Activated naive CD4-positive, alpha-beta T cell treated with anti-CD3 and anti-CD28 coated beads for 36 hours (primary cell): ENCODE results near the gene PLPPR2. TPM values are rescaled to one million over a fixed set of nuclear protein-coding genes. Genes with fewer than 3 reads are reported as not detected.

Source experiments
- total RNA-seq, 2 experiments: library from RNA; stranded (reverse); gene quantifications; one replicate each; pipeline ENCODE4 v1.2.3, GENCODE V29; 2021

Gene PLPPR2
- total RNA-seq, 2 experiments from 2014 or later = 2.6 to 2.8 TPM

Other genes starting within 250 kb of the PLPPR2 start
- 100 to 1,000 TPM in 1 of 2 experiments, 10 to 100 TPM in 1; 94.7 to 102 TPM for gene SPC24, start 199.7 kb upstream of the PLPPR2 start, total RNA-seq
- gene KANK2, start 157.9 kb upstream of the PLPPR2 start, total RNA-seq = 1 to 10 TPM; 1.5 to 2.0 TPM
- gene ANGPTL8, start 115.8 kb upstream of the PLPPR2 start, total RNA-seq = not detected
- 1 to 10 TPM; 6.1 to 7.1 TPM for gene DOCK6, start 92.9 kb upstream of the PLPPR2 start, total RNA-seq
- not detected for gene TSPAN16, start 59.3 kb upstream of the PLPPR2 start, total RNA-seq
- 10 to 100 TPM in 1 of 2 experiments, 1 to 10 TPM in 1; 9.8 to 10.7 TPM for gene RAB3D, start 15.8 kb upstream of the PLPPR2 start, total RNA-seq
- gene TMEM205, start 9.2 kb upstream of the PLPPR2 start, total RNA-seq = 10 to 100 TPM; 21.4 to 24.2 TPM
- gene CCDC159, start 8.9 kb upstream of the PLPPR2 start, total RNA-seq = 10 to 100 TPM; 15.2 to 16.5 TPM
- gene SWSAP1, start 19.2 kb downstream of the PLPPR2 start, total RNA-seq = 1 to 10 TPM; 1.1 to 2.1 TPM
- 1 to 10 TPM; 3.9 to 4.3 TPM for gene EPOR, start 28.9 kb downstream of the PLPPR2 start, total RNA-seq
- not detected for gene RGL3, start 63.9 kb downstream of the PLPPR2 start, total RNA-seq
- under 1 TPM; 0.15 to 0.19 TPM for gene ODAD3, start 79.7 kb downstream of the PLPPR2 start, total RNA-seq
- gene PRKCSH, start 80.2 kb downstream of the PLPPR2 start, total RNA-seq = 100 to 1,000 TPM; 234 to 237 TPM
- gene ELAVL3, start 125.6 kb downstream of the PLPPR2 start, total RNA-seq = not detected
- gene ZNF653, start 150.4 kb downstream of the PLPPR2 start, total RNA-seq = 1 to 10 TPM; 6.8 to 7.3 TPM
- gene ECSIT, start 173.7 kb downstream of the PLPPR2 start, total RNA-seq = 10 to 100 TPM; 42.6 to 46.0 TPM
- not detected for gene CNN1, start 183.4 kb downstream of the PLPPR2 start, total RNA-seq
- 10 to 100 TPM; 33.0 to 33.4 TPM for gene ELOF1, start 203.8 kb downstream of the PLPPR2 start, total RNA-seq
- 1 to 10 TPM; 8.3 to 8.8 TPM for gene ACP5, start 222.2 kb downstream of the PLPPR2 start, total RNA-seq
- 1 to 10 TPM; 4.3 to 5.0 TPM for gene ZNF627, start 242.1 kb downstream of the PLPPR2 start, total RNA-seq